Stimulated activated CD8-positive, alpha-beta memory T cell treated with anti-CD3 and anti-CD28 coated beads, Interleukin-7, amount 100 ng/mL, for 24 hours (primary cell): ENCODE measurements around the gene KCNH5.
"Not testable (repeated sequence)": the region's sequence is repeated elsewhere in the genome, so short reads cannot be mapped to it uniquely, and the experiment has no call there.

ENCODE experiments used
- DNase-seq: peaks from one replicate; pipeline ENCODE4 v3.0.0-alpha.2; 2020; ENCODE audit warnings: low read depth

Gene KCNH5

GRCh38 chr14:62886461-62886860 lies 158.8 kb downstream of the KCNH5 start:
- no peak for DNase-seq

GRCh38 chr14:62885451-62885850 lies 159.8 kb downstream of the KCNH5 start:
- DNase-seq, result no peak

GRCh38 chr14:62882967-62883366 lies 162.3 kb downstream of the KCNH5 start:
- DNase-seq, result no peak

- DNase-seq, result no peak
Measured at GRCh38 chr14:62866376-62866775, 178.9 kb downstream of the KCNH5 start.

GRCh38 chr14:62864588-62864987 lies 180.7 kb downstream of the KCNH5 start:
- no peak for DNase-seq

DNA sequence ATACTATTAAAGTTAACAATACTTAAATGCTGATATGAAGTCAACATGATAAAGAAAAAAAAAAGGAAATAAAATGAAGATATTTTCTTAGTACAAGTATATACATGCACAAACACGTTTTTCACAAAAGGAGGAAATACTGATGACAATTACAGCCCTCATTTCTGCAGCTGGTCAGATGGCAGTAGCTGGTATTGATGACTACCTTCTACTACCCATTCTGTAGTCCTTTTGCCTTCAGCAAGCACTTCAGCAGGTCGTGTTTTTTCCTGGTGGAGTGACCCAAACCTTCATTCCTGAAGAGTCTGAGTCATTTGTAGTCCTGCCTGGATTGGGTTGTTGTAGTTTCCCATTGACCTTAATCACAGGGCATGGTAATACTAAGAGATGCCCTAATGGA lies 187.2 kb downstream of the KCNH5 start:
- not testable (repeated sequence) for DNase-seq

DNA sequence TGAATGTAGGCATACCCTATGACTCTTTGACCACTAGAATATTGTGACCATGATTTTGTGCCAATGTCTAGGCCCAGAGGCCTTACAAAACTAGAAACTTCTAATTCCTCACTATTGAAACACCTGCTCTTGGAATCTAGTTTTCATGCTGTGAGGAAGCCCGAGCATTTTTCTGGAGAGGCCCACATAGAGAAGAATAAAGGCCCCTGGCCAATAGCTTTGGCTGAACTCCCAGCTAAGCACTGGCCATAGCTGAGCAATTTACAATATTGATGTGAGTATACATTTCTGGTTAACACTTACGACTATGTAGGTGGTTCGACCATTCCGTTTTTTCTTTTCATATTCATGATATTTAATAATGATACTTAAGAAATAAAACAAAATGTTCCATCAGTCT lies 190.3 kb downstream of the KCNH5 start:
- no peak for DNase-seq

DNA sequence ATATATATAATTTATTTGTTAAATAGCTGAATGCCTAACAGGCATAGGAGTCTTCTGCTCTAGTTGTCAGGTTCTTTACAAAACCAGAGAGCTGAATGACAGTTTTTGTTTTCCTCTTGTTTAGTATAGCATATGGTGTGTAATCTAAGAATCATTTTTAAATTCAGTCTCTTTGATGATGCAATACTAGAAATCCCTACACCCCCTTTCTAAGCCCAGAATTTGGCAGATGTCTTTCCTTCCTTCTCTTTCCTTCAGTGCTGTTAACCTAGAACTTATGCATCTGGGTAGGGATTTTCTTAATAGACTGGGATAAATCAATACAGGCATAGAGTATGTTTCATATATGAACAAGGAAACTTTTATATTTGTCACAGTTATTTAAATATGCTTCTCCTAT lies 198.1 kb downstream of the KCNH5 start:
- no peak for DNase-seq

- no peak for DNase-seq
Measured at GRCh38 chr14:62844546-62844945, 200.7 kb downstream of the KCNH5 start.

DNA sequence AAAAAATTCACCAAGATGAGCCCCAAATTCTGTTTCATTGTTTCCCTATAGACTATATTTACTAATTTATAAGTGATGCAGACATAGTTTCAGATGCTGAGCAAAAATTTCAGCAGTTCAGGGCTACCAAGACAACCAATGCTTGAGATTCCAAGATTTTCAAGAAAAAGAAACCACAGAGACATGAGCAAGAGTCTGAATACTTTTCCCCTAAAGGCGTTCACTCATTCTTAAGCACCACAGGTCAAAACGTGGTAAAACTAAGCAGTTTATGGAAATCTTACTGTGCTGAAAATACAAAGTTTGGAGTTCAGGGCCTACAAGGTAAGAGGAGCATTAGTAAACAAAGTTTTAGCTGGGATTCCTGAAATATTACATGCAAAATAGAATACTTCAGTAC lies 221.2 kb downstream of the KCNH5 start:
- no peak for DNase-seq

GRCh38 chr14:62819931-62820330 lies 225.3 kb downstream of the KCNH5 start:
- DNase-seq, result no peak

DNA sequence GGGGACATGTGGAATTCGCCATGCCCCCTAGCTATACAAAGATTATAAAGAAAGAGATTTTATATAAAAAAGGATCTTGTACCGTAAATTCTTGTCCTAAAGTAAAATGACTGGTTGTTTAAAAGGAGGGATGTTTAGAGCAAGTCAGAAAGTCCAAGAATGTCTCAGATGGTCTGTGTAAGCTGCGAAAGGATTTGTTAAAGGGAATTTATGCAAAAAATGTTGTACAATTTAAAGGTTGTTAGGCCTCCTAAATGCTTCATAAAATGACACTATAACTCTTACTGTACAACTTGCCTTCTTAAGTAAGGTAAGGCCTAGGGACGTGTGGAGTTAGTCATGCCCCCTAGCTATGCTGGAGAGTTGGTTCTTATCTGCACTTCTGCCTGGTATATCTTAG lies 237.6 kb downstream of the KCNH5 start:
- no peak for DNase-seq

DNA sequence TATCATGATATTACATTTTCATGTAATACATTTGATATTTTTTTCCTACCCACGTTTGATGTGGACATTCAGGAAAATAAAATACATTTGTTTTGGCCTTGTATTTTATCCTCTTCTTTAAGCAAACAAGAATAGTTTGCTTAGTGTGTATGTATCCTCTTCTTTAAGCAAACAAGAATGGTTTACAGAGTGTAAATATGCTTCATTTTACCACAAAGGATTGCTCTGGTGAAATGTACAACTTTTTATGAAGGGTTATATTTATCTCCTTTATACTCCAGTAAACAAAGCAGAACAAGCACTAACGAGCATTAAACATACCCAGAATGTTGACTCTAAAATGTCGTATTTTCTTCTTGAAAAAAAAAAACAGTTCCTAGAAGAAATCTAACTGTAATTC lies 244.7 kb downstream of the KCNH5 start:
- DNase-seq, result no peak

- no peak for DNase-seq
Measured at GRCh38 chr14:62796431-62796830, 248.8 kb downstream of the KCNH5 start.

DNA sequence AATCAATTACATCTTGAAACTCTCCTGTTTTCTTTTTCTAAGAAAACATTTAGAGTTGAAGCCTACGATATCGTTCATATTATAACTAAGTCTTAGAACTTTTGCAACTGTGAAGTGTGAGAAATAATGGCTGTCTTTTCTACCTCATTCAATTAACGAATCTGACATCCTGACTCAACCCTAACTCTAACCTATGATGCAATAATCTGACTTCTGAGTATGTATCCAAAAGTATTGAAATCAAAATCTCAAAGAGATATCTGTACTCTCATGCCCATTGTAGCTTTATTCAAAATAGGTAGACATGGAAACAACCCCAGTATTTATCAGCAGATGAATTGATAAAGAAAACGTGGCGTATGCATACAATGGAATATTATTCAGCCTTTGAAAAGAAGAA lies 252.7 kb downstream of the KCNH5 start:
- DNase-seq, result no peak

DNA sequence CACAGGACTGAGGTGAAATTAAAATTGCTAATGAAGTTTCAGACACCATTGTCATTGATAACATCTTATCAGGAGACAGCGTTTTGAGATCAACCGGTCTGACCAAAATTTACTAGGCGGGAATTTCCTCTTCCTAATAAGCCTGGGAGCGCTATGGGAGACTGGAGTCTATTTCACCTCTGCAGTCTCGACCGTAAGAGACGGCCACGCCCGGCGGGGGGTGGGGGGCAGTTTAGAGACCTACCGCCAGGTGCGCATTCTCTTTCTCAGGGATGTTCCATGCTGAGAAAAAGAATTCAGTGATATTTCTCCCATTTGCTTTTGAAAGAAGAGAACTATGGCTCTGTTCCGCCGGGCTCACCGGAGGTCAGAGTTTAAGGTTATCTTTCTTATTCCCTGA lies 263.9 kb downstream of the KCNH5 start:
- not testable (repeated sequence) for DNase-seq

- no peak for DNase-seq
Measured at GRCh38 chr14:62778852-62779251, 266.4 kb downstream of the KCNH5 start.

- DNase-seq, result no peak
Measured at GRCh38 chr14:62778310-62778709, 266.9 kb downstream of the KCNH5 start.

DNA sequence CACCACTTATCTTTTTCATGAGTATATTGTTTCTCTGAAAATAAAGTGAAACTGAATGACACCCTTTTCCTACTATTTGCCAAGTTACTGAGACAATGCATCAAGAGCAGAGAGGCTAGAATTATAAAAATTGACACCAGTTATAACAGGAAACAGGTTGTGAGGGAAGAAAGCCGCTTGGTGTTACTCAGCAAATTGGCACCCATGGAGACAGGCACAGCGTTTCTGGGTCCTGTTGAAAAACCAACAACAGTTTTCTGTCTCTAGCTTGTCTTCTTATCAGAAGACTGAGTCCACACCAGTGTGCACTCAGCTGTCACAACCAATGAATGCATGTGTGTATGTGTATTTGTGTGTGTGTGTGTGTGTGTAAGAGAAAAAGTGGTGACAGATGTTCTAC lies 267.7 kb downstream of the KCNH5 start:
- DNase-seq, result no peak

- no peak for DNase-seq
Measured at GRCh38 chr14:62776300-62776699, 269.0 kb downstream of the KCNH5 start.

DNA sequence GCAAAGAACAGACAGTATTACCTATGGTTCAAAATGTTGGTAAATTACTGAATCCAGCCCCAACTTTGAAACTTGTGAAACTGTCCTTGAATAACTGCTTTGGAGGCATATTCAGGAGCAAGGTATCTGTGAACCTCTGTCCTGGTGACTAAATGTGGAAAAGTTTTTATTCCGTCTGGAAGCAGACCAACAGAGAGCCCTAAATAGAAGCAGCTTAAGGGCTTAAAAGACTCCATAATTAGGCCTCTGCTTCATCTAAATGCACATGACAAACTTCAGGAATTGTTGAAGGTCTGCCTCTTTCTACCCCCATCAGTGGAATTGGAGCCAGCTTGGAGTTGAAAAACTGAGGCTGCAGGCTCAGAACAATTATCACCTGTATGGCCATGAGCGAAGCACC lies 276.5 kb downstream of the KCNH5 start:
- DNase-seq, result no peak

GRCh38 chr14:62763951-62764350 lies 281.3 kb downstream of the KCNH5 start:
- DNase-seq, result no peak

- no peak for DNase-seq
Measured at GRCh38 chr14:62759796-62760195, 285.5 kb downstream of the KCNH5 start.

- DNase-seq, result not testable (repeated sequence)
Measured at GRCh38 chr14:62746881-62747280, 298.4 kb downstream of the KCNH5 start.

- DNase-seq, result no peak
Measured at GRCh38 chr14:62745496-62745895, 299.8 kb downstream of the KCNH5 start.
